HG03159 (cell line): ENCODE measurements around the gene TGFBR1.
A peak's percentile ranks its signal among the peaks of the same experiment; 100 is the strongest.

Experiments
- ATAC-seq: cut with Tn5 transposase; IDR thresholded peaks from one replicate; pipeline ENCODE4 v1.9.1; 2021; ENCODE audit warnings: mild to moderate bottlenecking, moderate library complexity; ENCODE audit not compliant: unreplicated experiment

Gene TGFBR1

GRCh38 chr9:99104459-99105151 lies at the start of gene TGFBR1:
Gene TGFBR1, plus strand, starts transcription at chr9:99105113. Its CDS starts 93 bp downstream, at chr9:99105206.
- peak; percentile 89 for ATAC-seq

GRCh38 chr9:99055384-99055783 lies 49.5 kb upstream of the TGFBR1 start:
- ATAC-seq: no peak

- ATAC-seq: no peak
Measured at GRCh38 chr9:99056186-99056585, 48.7 kb upstream of the TGFBR1 start.

DNA sequence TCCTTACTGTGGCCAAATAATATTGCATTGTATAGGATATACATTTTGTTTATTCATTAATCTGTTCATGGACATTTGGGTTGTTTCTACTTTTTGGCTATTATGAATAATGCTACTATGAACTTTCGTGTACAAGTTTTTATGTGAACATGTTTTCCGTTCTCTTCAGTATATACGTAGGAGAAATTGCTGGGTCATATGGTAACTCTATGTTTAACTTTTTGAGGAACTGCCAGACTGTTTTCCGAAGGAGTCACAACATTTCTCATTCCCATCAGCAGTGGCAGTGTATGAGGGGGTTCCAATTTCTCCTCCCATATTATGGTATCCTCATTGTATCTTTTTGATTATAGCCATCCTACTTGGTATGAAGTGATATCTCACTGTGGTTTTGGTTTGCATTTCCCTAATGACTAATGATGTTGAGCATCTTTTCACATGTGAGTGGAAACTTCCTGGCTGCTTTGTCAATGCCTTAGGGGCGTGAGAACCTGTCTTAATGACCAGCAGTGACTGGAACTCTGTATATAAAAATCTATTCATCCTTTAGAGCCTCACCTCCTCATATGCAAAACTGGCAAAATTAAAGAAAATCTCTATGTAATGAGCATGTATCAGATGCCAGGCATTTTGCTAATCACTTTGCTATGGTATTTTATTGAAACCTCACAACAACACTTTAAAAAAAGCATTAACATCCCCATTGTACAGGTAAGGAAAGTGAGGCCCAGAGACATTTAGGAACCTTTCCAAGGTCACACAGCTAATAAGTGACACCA lies 47.8 kb upstream of the TGFBR1 start:
- ATAC-seq: no peak

GRCh38 chr9:99057665-99058625 lies 47.0 kb upstream of the TGFBR1 start:
- peak; percentile 73 for ATAC-seq

DNA sequence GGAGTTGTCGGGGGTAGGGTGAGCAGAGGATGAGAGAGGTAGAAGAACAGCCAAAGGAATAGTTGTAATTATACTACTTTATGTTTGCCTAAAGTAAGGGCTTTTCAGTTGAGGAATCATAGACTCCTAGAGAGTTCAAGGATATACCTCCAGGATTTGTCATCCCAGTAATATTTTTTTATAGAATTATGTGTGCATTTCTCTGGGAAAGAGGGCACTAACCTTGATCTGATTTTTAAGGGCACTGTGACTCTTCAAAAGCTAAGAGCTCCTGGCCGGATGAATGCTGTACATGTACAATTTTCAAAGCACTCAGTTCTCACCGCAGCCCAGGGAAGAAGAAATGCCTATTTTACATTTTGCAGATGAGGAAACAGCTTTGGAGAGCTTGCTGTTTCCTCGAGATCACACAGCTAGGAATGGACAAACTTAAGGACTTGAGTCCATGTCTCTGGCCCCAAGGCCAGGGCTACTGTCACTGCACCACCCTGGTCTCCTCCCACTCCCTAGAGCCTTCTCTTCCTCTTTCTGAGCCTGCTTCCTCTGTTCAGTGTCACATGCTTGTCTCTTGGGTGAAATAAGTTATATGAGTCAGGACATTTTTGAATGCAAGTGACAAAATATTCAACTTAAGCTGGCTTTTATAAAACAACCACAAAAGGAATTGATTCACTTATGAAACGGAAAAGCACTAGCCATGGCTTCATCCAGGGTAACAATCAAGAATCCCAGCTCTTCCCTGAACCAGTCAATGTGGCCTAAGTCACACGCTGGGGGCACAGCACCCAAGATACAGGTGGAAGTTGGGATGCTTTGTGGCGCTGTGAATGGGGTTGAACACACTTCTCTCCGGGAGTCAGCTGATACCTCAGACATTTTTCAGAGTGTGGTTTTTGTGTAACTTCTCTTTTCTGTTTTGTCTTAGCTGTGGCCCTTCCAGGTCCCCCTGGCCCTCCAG lies 45.7 kb upstream of the TGFBR1 start:
- ATAC-seq: peak; percentile 76

GRCh38 chr9:99060621-99061020 lies 44.3 kb upstream of the TGFBR1 start:
- ATAC-seq: no peak

DNA sequence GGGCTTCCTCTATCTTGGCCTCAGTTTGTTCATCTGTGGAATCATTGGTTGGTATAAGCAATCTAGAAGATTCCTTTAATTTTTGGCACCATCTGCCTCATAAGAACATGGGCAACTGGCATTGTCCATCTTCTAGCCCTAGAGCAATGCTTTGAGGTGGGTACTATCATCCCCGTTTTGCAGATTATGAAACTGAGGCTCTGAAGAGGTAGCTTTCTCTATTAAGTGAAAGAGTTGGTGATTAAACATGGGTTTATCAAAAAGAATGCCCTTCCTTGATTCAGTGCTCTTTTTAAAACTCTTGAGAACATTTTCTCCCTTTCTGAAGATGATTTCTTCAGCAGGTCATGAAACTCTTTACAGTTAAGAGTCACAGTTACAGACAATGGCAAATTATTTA lies 42.4 kb upstream of the TGFBR1 start:
- ATAC-seq: no peak

- no peak for ATAC-seq
Measured at GRCh38 chr9:99063522-99063921, 41.4 kb upstream of the TGFBR1 start.

DNA sequence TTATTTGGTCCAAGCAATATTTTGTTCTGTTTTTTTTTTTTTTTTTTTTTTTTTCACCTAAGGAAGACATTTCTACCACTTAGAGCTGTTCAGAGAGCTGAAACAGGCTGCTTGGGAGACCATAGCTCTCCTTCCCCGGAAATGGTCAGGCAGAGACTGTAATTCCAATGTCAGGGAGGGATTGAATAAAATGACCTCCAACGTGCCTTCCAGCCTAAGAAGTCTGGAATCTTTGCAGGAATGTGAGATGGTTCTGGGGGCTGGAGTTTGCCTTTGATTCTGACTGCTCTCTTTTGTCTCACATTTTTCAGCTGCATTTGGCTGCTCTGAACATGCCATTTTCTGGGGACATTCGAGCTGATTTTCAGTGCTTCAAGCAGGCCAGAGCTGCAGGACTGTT lies 38.3 kb upstream of the TGFBR1 start:
- no peak for ATAC-seq

GRCh38 chr9:99069075-99069474 lies 35.8 kb upstream of the TGFBR1 start:
- ATAC-seq: no peak

GRCh38 chr9:99069546-99069945 lies 35.4 kb upstream of the TGFBR1 start:
- ATAC-seq: no peak

- ATAC-seq: no peak
Measured at GRCh38 chr9:99070681-99071080, 34.2 kb upstream of the TGFBR1 start.

DNA sequence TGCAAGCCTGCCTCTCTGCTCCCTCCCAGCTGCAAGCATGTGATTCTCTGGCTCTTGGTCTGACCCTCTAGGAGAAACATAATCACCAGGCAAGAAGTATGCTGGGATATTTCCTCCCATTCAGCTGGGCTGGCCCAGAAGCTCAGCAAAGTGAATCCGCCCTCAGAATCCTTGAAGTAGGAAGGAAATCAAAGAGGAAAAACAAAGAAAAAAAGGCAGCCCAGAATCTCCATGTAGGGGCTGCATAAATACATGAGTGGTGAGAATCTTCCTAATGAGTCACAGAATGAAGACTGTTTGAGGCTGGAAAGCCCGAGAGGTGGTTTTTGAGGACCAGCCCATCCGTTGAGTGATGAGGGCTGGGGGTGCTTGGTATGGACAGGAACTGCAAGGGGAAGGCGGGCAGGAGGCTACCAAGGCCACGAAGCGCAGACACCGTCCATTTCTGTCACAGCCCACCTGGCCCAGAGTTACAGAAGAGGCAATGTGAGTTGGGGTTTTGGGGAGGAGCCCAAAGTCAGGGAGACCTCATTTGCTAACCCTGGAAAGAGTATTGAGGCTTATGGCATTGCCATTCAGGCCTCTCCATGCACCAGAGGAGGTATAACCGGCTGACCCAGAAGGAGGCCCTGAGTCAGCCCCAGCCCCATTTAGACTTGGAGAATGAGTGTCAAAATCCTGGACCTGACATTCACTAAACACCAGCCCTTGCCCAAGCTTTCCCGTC lies 33.4 kb upstream of the TGFBR1 start:
- no peak for ATAC-seq

- no peak for ATAC-seq
Measured at GRCh38 chr9:99072040-99072394, 32.9 kb upstream of the TGFBR1 start.

GRCh38 chr9:99073347-99073746 lies 31.6 kb upstream of the TGFBR1 start:
- no peak for ATAC-seq

DNA sequence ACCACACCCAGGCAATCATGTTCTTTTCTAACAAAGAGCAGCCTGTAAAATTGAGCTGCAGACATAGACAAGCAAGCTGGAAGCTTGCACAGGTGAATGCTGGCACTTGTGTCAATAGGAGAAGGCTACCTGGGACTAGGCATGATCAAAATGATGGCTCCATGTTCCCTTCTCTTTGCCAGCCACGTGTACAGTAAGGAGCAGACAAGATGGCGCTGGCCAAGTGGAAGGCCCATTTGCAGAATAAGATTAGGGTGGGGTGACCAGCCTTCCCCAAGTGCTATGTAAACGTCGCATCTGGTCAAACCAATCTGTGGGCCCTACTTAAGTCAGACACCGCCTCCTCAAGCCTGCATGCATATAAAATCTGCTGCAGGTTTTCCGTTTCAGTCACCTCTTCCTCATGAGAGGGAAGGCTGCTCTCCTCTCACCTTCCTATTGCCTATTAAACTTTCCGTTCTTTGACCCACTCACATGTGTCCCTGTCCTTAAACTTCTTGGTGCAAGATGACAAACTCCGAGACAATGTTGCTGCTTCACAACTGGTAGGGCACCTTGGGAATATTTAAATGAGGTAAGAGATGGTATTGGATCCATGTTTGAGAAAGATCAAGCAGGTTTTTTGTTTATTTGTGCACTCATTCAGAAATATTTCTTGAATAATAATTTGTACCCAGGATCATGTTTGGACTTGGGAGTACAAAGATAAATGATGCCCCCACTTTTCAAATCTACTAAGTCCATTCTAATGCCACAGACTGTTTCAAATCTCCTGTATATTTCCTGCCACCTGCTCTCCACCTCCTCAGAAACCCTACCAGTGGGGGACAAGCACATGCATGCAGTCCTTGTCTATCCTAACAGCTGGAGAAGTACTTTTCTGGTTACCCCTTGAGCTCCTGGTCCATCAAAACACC lies 30.7 kb upstream of the TGFBR1 start:
- no peak for ATAC-seq

DNA sequence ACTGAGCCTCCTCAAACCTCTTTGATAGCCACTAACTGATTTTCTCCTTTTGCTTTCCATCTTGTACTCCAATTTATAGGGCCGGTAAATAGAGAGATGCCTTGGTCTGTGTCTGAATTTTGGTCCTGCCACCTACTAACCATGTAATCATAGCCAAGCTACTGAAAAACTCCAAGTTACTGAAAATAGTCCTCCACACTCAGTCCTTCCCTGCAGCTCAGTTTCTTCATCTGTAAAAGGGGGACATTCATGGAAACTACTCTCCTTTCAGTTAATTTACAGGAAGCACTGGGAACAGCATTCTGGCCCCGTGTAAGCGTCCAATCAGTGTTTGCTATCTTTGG lies 30.0 kb upstream of the TGFBR1 start:
- no peak for ATAC-seq
